Suppressor macrophage (primary cell): ENCODE measurements around the gene CASP4.
"Not testable (repeated sequence)": the region's sequence is repeated elsewhere in the genome, so short reads cannot be mapped to it uniquely, and the experiment has no call there.

Experiments used
- DNase-seq, 4 experiments: peaks; one replicate each; pipeline ENCODE4 v3.0.0-alpha.2; 2020 to 2022
- total RNA-seq, 17 experiments: gene quantifications; one replicate each; lab custom pipeline; 2026; ENCODE audit warnings: mixed read lengths in 6 of 17, inconsistent platforms in 3 of 17; lab: John Stamatoyannopoulos, UW

CASP4 gene
- total RNA-seq, result 51.1 to 250 (median 71.4) reads per million in 17 experiments

GRCh38 chr11:104968355-104968855 lies at the start of gene CASP4:
Gene CASP4, minus strand, starts transcription at chr11:104968574. Its CDS starts 49 bp downstream, at chr11:104968525.
- peak; percentile 56 to 83 (median 73) for DNase-seq

- DNase-seq, result no peak
These were observed 39.1 kb upstream of the CASP4 start for GRCh38 chr11:105007463-105007862.

GRCh38 chr11:105005451-105005845 lies 37.1 kb upstream of the CASP4 start:
- DNase-seq, result no peak

- no peak for DNase-seq
These were observed 35.6 kb upstream of the CASP4 start for GRCh38 chr11:105004021-105004420.

- DNase-seq, result no peak
These were observed 34.8 kb upstream of the CASP4 start for GRCh38 chr11:105003151-105003550.

GRCh38 chr11:105000797-105001196 lies 32.4 kb upstream of the CASP4 start:
- peak; percentile 16 to 51 (median 26) for DNase-seq

- DNase-seq, result no peak
These were observed 31.8 kb upstream of the CASP4 start for GRCh38 chr11:105000167-105000566.

- no peak for DNase-seq
These were observed 31.3 kb upstream of the CASP4 start for GRCh38 chr11:104999721-105000120.

GRCh38 chr11:104997288-104997687 lies 28.9 kb upstream of the CASP4 start:
- peak in 1 of 4 experiments; percentile 8 for DNase-seq

- DNase-seq, result no peak
These were observed 26.6 kb upstream of the CASP4 start for GRCh38 chr11:104995001-104995408.

- no peak for DNase-seq
These were observed 24.4 kb upstream of the CASP4 start for GRCh38 chr11:104992781-104993180.

- DNase-seq, result no peak
These were observed 23.6 kb upstream of the CASP4 start for GRCh38 chr11:104991994-104992393.

- DNase-seq, result no peak
These were observed 16.4 kb upstream of the CASP4 start for GRCh38 chr11:104984808-104985207.

- DNase-seq, result no peak
These were observed 11.5 kb upstream of the CASP4 start for GRCh38 chr11:104979839-104980238.

GRCh38 chr11:104973616-104974015 lies 5.2 kb upstream of the CASP4 start:
- DNase-seq, result no peak

- DNase-seq, result not testable (repeated sequence)
These were observed 4.5 kb upstream of the CASP4 start for GRCh38 chr11:104972924-104973323.

- no peak for DNase-seq
These were observed 2.4 kb upstream of the CASP4 start for GRCh38 chr11:104970756-104971155.

GRCh38 chr11:104968856-104969776 lies 742 bp upstream of the CASP4 start:
- no peak for DNase-seq

GRCh38 chr11:104967534-104968354 lies 630 bp downstream of the CASP4 start:
- peak in 2 of 4 experiments; percentile 7 to 12 for DNase-seq

- DNase-seq, result no peak
These were observed 2.6 kb downstream of the CASP4 start for GRCh38 chr11:104965735-104966134.

GRCh38 chr11:104964247-104964646 lies 4.1 kb downstream of the CASP4 start:
- DNase-seq, result no peak

- no peak for DNase-seq
These were observed 5.5 kb downstream of the CASP4 start for GRCh38 chr11:104962852-104963251.

- no peak for DNase-seq
These were observed 11.1 kb downstream of the CASP4 start for GRCh38 chr11:104957280-104957679.
